Nephron progenitor cell (in vitro differentiated cells): ENCODE data around the gene PORCN.
A peak's percentile ranks its signal among the peaks of the same experiment; 100 is the strongest.

Experiments
- DNase-seq: peaks from one replicate; pipeline ENCODE4 v3.0.0; 2021
- H3K27ac Mint-ChIP-seq: 2 replicates; pipeline ENCODE4 v1.8.0; 2021; ENCODE audit warnings: mild to moderate bottlenecking, moderate library complexity, mixed read lengths
- H3K27me3 Mint-ChIP-seq: 2 replicates; pipeline ENCODE4 v1.8.0; 2021; ENCODE audit warnings: mild to moderate bottlenecking, low read depth, mixed read lengths; ENCODE audit not compliant: poor library complexity
- H3K36me3 Mint-ChIP-seq: 2 replicates; pipeline ENCODE4 v1.8.0; 2021; ENCODE audit warnings: low read depth, mixed read lengths
- H3K4me1 Mint-ChIP-seq: 2 replicates; pipeline ENCODE4 v1.8.0; 2021; ENCODE audit warnings: mixed read lengths
- H3K4me3 Mint-ChIP-seq: 2 replicates; pipeline ENCODE4 v1.8.0; 2021; ENCODE audit warnings: mild to moderate bottlenecking, moderate library complexity, mixed read lengths
- H3K9me3 Mint-ChIP-seq: 2 replicates; pipeline ENCODE4 v1.8.0; 2021; ENCODE audit warnings: mild to moderate bottlenecking, moderate library complexity, mixed read lengths
- CTCF ChIP-seq: fragments of 200-600 bp; sonication (generic); IDR thresholded peaks from 2 replicates; pipeline ENCODE4 v1.5.0; 2021; ENCODE audit warnings: antibody characterized with exemption

The PORCN gene

GRCh38 chrX:48470110-48470832 lies 38.5 kb upstream of the PORCN start, which contains the start of gene SLC38A5:
Gene SLC38A5 (minus strand): TSS chrX:48470260. CDS start chrX:48467924, 2,336 bp downstream.
- peak within 1 kb of the TSS; percentile 71 for H3K27ac Mint-ChIP-seq
- peak within 1 kb of the TSS; percentile 76 for H3K4me3 Mint-ChIP-seq
- H3K27me3 Mint-ChIP-seq, result peaks cover 34% of the 10 kb centered on the region
- no peaks in the 10 kb centered on the region for H3K36me3 Mint-ChIP-seq
- peaks cover 54% of the 10 kb centered on the region for H3K4me1 Mint-ChIP-seq
- no peak for DNase-seq
- H3K9me3 Mint-ChIP-seq, result peaks cover 53% of the 10 kb centered on the region
- TF ChIP-seq CTCF, result no peak

DNA sequence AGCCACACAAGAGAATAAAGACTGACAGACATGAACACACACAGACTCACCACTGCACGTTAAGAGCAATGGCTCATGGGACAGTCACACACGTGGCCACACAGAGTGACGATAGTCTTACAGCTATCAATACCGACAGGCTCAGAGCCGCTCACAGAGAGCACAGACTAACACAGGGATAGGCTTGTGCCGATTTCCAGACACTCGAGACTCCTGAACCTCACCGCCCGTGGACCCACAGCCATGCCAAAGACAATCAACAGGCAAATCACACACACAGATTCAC lies 38.0 kb upstream of the PORCN start:
- H3K27me3 Mint-ChIP-seq, result peaks cover 30% of the 10 kb centered on the region
- no peaks in the 10 kb centered on the region for H3K36me3 Mint-ChIP-seq
- no peak overlapping the region for H3K27ac Mint-ChIP-seq
- TF ChIP-seq CTCF, result no peak
- peaks cover 55% of the 10 kb centered on the region for H3K4me1 Mint-ChIP-seq
- peaks cover 51% of the 10 kb centered on the region for H3K9me3 Mint-ChIP-seq
- no peak overlapping the region for H3K4me3 Mint-ChIP-seq
- no peak for DNase-seq

GRCh38 chrX:48471504-48471903 lies 37.3 kb upstream of the PORCN start:
- H3K4me1 Mint-ChIP-seq, result peaks cover 57% of the 10 kb centered on the region
- no peaks in the 10 kb centered on the region for H3K36me3 Mint-ChIP-seq
- no peak for DNase-seq
- no peak overlapping the region for H3K27ac Mint-ChIP-seq
- no peak overlapping the region for H3K4me3 Mint-ChIP-seq
- TF ChIP-seq CTCF, result no peak
- H3K27me3 Mint-ChIP-seq, result peaks cover 27% of the 10 kb centered on the region
- H3K9me3 Mint-ChIP-seq, result peaks cover 51% of the 10 kb centered on the region

DNA sequence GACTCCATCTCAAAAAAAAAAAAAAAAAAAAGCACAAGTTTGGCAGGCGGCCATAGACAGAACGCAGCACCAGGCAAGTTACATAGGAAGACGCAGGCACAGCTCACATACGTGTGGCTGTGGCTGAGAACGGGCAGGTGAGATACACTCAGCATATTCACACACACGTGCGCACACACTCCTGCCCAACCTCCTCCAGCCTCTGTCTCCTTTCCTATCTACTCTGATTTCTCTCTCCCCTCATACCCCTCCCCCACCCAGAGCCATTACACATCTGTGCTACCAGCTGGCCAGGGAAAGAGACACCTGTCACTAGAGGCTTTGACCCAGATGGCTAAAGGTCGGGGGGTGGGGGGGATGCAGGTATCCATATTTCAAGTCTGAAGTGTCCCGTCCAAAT lies 36.6 kb upstream of the PORCN start:
- TF ChIP-seq CTCF, result no peak
- DNase-seq, result no peak
- peaks cover 23% of the 10 kb centered on the region for H3K27me3 Mint-ChIP-seq
- no peak overlapping the region for H3K4me3 Mint-ChIP-seq
- H3K4me1 Mint-ChIP-seq, result peaks cover 59% of the 10 kb centered on the region
- H3K36me3 Mint-ChIP-seq, result no peaks in the 10 kb centered on the region
- peaks cover 53% of the 10 kb centered on the region for H3K9me3 Mint-ChIP-seq
- no peak overlapping the region for H3K27ac Mint-ChIP-seq

DNA sequence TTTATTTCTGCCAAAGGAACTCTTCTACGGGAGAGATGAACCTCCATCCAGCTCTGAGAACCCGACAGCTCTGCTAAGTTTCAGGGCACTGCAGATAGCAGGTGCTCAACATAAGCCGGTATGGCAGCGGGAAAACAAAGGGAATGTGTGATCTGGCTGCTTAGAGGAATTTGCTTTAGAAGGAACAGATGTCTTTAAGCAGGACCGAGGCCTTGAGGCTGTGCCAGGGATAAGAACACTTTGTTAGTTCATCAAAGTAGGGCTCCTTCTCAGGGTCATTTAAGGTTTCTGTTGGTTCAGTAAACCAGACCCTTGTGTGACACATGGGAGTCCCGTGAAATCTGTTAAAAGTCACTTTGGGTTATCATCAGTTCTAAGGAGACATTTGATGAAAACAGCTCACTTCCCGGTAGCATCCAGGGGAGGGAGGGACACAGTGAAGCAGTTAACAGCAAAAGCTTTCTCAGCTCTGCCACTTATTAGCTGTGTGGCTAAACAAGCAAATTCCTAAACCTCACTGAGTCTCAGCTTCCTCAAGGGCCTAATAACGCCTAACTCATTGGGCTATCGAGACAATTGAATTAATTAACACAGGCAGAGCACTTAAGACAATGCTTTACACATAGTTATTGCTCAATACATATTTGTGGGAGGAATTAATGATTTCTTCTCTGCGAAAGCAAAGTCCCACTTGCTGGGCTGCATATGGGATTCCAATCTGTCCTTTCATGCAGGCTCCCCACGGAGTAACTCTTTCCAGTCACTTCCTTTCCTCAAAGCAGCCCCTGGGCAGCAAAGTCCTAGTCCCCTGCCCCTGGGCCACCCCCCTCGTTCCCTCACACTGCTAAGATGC lies 35.7 kb upstream of the PORCN start:
- no peak for DNase-seq
- no peak for TF ChIP-seq CTCF
- Mint-ChIP-seq H3K27ac (no peak overlapping the region), H3K4me1 (peaks cover 56% of the 10 kb centered on the region), H3K9me3 (peaks cover 55% of the 10 kb centered on the region), H3K36me3 (no peaks in the 10 kb centered on the region), H3K4me3 (no peak overlapping the region), H3K27me3 (peaks cover 21% of the 10 kb centered on the region)

DNA sequence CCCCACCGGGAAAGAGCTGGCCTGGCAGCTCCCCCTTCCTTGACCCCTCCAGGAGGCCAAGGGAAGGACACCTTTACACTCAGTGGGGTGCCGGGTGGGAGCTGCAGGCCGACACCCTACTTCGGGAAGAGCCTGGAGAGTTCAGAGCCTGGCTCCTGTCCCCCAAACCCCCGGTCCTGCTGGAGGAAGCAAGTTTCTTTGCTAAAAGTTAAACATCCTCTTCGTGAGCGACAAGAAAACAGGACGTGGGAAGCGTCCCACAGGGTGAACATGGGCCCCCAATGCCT lies 35.1 kb upstream of the PORCN start:
- Mint-ChIP-seq H3K27me3 (peaks cover 22% of the 10 kb centered on the region), H3K36me3 (no peaks in the 10 kb centered on the region), H3K4me3 (no peak overlapping the region), H3K9me3 (peaks cover 60% of the 10 kb centered on the region), H3K4me1 (peaks cover 51% of the 10 kb centered on the region), H3K27ac (no peak overlapping the region)
- no peak for DNase-seq
- no peak for TF ChIP-seq CTCF
